HEK293T (cell line): ENCODE data around the gene TRABD2B.

Experiments used
- CTCF ChIA-PET: fragments of 350-600 bp; formaldehyde crosslinking; extraction: SDS; loops from one replicate; lab custom pipeline; 2021; ENCODE audit warnings: antibody characterized with exemption, inconsistent platforms; lab: Yijun Ruan, JAX
- POLR2A ChIA-PET: fragments of 350-600 bp; formaldehyde crosslinking; extraction: SDS; loops from one replicate; lab custom pipeline; 2020; ENCODE audit warnings: antibody characterized with exemption, inconsistent platforms; lab: Yijun Ruan, JAX
- DNase-seq: peaks from one replicate; pipeline ENCODE4 v3.0.0; 2012; ENCODE audit warnings: mixed read lengths; ENCODE audit errors: extremely low spot score
- ARNT ChIP-seq: fragments of 450-650 bp; IDR thresholded peaks from 2 replicates; pipeline ENCODE4 v1.6.1; 2017; ENCODE audit warnings: mild to moderate bottlenecking
- BHLHE40 ChIP-seq: fragments of 450-650 bp; IDR thresholded peaks from 2 replicates; pipeline ENCODE4 v1.6.1; 2016; ENCODE audit warnings: mild to moderate bottlenecking, moderate library complexity, borderline replicate concordance
- CTBP1 ChIP-seq: fragments of 450-650 bp; IDR thresholded peaks from 2 replicates; pipeline ENCODE4 v1.6.1; 2016; ENCODE audit warnings: borderline replicate concordance
- ELF4 ChIP-seq: fragments of 450-650 bp; IDR thresholded peaks from 2 replicates; pipeline ENCODE4 v1.6.1; 2017; ENCODE audit warnings: antibody characterized with exemption
- FOXA1 ChIP-seq: fragments of 450-650 bp; IDR thresholded peaks from 2 replicates; pipeline ENCODE4 v1.6.1; 2016; ENCODE audit warnings: mild to moderate bottlenecking
- FOXK2 ChIP-seq: fragments of 450-650 bp; IDR thresholded peaks from 2 replicates; pipeline ENCODE4 v1.6.1; 2016; ENCODE audit warnings: mild to moderate bottlenecking
- FOXM1 ChIP-seq: fragments of 450-650 bp; IDR thresholded peaks from 2 replicates; pipeline ENCODE4 v1.6.1; 2017; ENCODE audit warnings: mild to moderate bottlenecking, borderline replicate concordance
- HDGF ChIP-seq: fragments of 450-650 bp; IDR thresholded peaks from 2 replicates; pipeline ENCODE4 v1.6.1; 2017; ENCODE audit warnings: antibody characterized with exemption, borderline replicate concordance
- L3MBTL2 ChIP-seq: fragments of 450-650 bp; conservative IDR thresholded peaks from 2 replicates; pipeline ENCODE4 v1.6.1; 2016; ENCODE audit warnings: mild to moderate bottlenecking
- LEF1 ChIP-seq: fragments of 450-650 bp; IDR thresholded peaks from 2 replicates; pipeline ENCODE4 v1.6.1; 2017; ENCODE audit warnings: mild to moderate bottlenecking, borderline replicate concordance
- NFRKB ChIP-seq: fragments of 450-650 bp; IDR thresholded peaks from 2 replicates; pipeline ENCODE4 v1.6.1; 2016; ENCODE audit warnings: mild to moderate bottlenecking, moderate library complexity
- PKNOX1 ChIP-seq: fragments of 450-650 bp; IDR thresholded peaks from 2 replicates; pipeline ENCODE4 v1.6.1; 2016
- SP1 ChIP-seq: fragments of 450-650 bp; IDR thresholded peaks from 2 replicates; pipeline ENCODE4 v1.6.1; 2017
- SUZ12 ChIP-seq: fragments of 450-650 bp; IDR thresholded peaks from 2 replicates; pipeline ENCODE4 v1.6.1; 2016; ENCODE audit warnings: mild to moderate bottlenecking
- TARDBP ChIP-seq: fragments of 450-650 bp; IDR thresholded peaks from 2 replicates; pipeline ENCODE4 v1.6.1; 2016
- ZNF384 ChIP-seq: fragments of 450-650 bp; IDR thresholded peaks from 2 replicates; pipeline ENCODE4 v1.6.1; 2016

Gene TRABD2B

GRCh38 chr1:47868348-47868676, 128.9 kb downstream of the TRABD2B start:
- DNase-seq, result no peak
- ChIA-PET CTCF (no interaction called here), POLR2A (no interaction called here)
- no peak for TF ChIP-seq TARDBP
- no peak for TF ChIP-seq SP1
- no peak for TF ChIP-seq SUZ12

- CTCF ChIA-PET, result no interaction called here
- DNase-seq, result no peak
- TF ChIP-seq PKNOX1 (no peak), SUZ12 (no peak), L3MBTL2 (no peak), TARDBP (no peak), FOXA1 (no peak), NFRKB (no peak), LEF1 (no peak), ELF4 (no peak), CTBP1 (no peak), FOXK2 (no peak), HDGF (no peak), ARNT (no peak), SP1 (no peak), ZNF384 (no peak), FOXM1 (no peak), BHLHE40 (no peak)
- POLR2A ChIA-PET, result no interaction called here
These were observed 129.5 kb downstream of the TRABD2B start for GRCh38 chr1:47867438-47868347.

GRCh38 chr1:47866601-47867437, 130.4 kb downstream of the TRABD2B start:
- CTCF ChIA-PET, result no interaction called here
- TF ChIP-seq NFRKB (no peak), ZNF384 (no peak), BHLHE40 (no peak)
- POLR2A ChIA-PET, result no interaction called here
- DNase-seq, result no peak

GRCh38 chr1:47865881-47866535, 131.2 kb downstream of the TRABD2B start:
- POLR2A ChIA-PET, result no interaction called here
- DNase-seq, result no peak
- TF ChIP-seq BHLHE40 (no peak), SUZ12 (no peak), FOXM1 (no peak), HDGF (no peak), CTBP1 (no peak), L3MBTL2 (no peak), PKNOX1 (no peak), FOXK2 (no peak), SP1 (no peak), FOXA1 (no peak), LEF1 (no peak), NFRKB (no peak), TARDBP (no peak), ARNT (no peak), ELF4 (no peak)
- CTCF ChIA-PET, result no interaction called here

GRCh38 chr1:47859092-47859743, 138.0 kb downstream of the TRABD2B start:
- ChIA-PET POLR2A (no interaction called here), CTCF (no interaction called here)
- DNase-seq, result no peak
- TF ChIP-seq FOXM1 (no peak), L3MBTL2 (no peak), PKNOX1 (no peak), SP1 (no peak), ZNF384 (no peak), NFRKB (no peak), HDGF (no peak), BHLHE40 (no peak), ARNT (no peak)

GRCh38 chr1:47856996-47857395, 140.2 kb downstream of the TRABD2B start:
- POLR2A ChIA-PET, result no interaction called here
- DNase-seq, result no peak
- TF ChIP-seq ZNF384 (no peak), NFRKB (no peak), ELF4 (no peak), TARDBP (no peak), PKNOX1 (no peak), HDGF (no peak), FOXA1 (no peak), ARNT (no peak), SUZ12 (no peak), BHLHE40 (no peak), FOXM1 (no peak)
- CTCF ChIA-PET, result no interaction called here
